ENCODE results near the gene FUT1. TPM values are rescaled to one million over a fixed set of nuclear protein-coding genes. Genes with fewer than 3 reads are reported as not detected.

Gene FUT1
- total RNA-seq, 1 experiment from 2014 or later, result 14.1 TPM

- Histone ChIP-seq H3K4me1 (ENCODE audit: control insufficient read depth in 1 of 2, insufficient read depth in 2 of 2, low read length in 2 of 2) (peaks cover 8 to 46% of the 10 kb centered on the region in 2 experiments), H3K4me3 (replicated peaks in 1 of 2; ENCODE audit: low read depth in 1 of 2, low read length in 2 of 2) (no peak overlapping the region), H3K4me2 (ENCODE audit: low read length) (no peak overlapping the region), H4K20me1 (ENCODE audit: insufficient read depth) (no peaks in the 10 kb centered on the region), H3K27ac (ENCODE audit: low read depth, low read length) (no peak overlapping the region), H3K9ac (ENCODE audit: low read length) (no peak overlapping the region), H3K79me2 (ENCODE audit: insufficient read depth, low read length) (no peaks in the 10 kb centered on the region), H3K9me3 (ENCODE audit: control insufficient read depth in 1 of 2, insufficient read depth in 1 of 2, low read depth in 1 of 2, low read length in 2 of 2) (no peaks in the 10 kb centered on the region), H2AFZ (ENCODE audit: low read depth, low read length, poor library complexity, severe bottlenecking) (no peak overlapping the region), H3K36me3 (ENCODE audit: control insufficient read depth in 1 of 2, insufficient read depth in 2 of 2, low read length in 2 of 2) (no peaks in the 10 kb centered on the region), H3K27me3 (ENCODE audit: insufficient read depth, low read length) (no peaks in the 10 kb centered on the region), H3K9me2 (ENCODE audit: insufficient read depth) (no peaks in the 10 kb centered on the region)
- ChIA-PET RAD21 (ENCODE audit: low non-redundant PET in 1 of 2, low total read pairs in 2 of 2, uncharacterized antibody in 2 of 2, unreplicated experiment in 2 of 2) (no interaction called here), CTCF (no interaction called here), POLR2A (no interaction called here)
- ATAC-seq (no peak), DNase-seq (ENCODE audit: low read depth, low spot score) (no peak)
- BruUV-seq (replicated peaks), result no TSS peak
- intact Hi-C loops (cut with micrococcal nuclease), result no loop called here
- TF ChIP-seq, protein P1, sequence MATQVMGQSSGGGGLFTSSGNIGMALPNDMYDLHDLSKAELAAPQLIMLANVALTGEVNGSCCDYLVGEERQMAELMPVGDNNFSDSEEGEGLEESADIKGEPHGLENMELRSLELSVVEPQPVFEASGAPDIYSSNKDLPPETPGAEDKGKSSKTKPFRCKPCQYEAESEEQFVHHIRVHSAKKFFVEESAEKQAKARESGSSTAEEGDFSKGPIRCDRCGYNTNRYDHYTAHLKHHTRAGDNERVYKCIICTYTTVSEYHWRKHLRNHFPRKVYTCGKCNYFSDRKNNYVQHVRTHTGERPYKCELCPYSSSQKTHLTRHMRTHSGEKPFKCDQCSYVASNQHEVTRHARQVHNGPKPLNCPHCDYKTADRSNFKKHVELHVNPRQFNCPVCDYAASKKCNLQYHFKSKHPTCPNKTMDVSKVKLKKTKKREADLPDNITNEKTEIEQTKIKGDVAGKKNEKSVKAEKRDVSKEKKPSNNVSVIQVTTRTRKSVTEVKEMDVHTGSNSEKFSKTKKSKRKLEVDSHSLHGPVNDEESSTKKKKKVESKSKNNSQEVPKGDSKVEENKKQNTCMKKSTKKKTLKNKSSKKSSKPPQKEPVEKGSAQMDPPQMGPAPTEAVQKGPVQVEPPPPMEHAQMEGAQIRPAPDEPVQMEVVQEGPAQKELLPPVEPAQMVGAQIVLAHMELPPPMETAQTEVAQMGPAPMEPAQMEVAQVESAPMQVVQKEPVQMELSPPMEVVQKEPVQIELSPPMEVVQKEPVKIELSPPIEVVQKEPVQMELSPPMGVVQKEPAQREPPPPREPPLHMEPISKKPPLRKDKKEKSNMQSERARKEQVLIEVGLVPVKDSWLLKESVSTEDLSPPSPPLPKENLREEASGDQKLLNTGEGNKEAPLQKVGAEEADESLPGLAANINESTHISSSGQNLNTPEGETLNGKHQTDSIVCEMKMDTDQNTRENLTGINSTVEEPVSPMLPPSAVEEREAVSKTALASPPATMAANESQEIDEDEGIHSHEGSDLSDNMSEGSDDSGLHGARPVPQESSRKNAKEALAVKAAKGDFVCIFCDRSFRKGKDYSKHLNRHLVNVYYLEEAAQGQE (IDR thresholded peaks at IDR 0.05; ENCODE audit: low read depth), result no peak
- TF ChIP-seq CBX3 (IDR thresholded peaks at IDR 0.05; ENCODE audit: low read depth), result no peak
- TF ChIP-seq, protein P2, sequence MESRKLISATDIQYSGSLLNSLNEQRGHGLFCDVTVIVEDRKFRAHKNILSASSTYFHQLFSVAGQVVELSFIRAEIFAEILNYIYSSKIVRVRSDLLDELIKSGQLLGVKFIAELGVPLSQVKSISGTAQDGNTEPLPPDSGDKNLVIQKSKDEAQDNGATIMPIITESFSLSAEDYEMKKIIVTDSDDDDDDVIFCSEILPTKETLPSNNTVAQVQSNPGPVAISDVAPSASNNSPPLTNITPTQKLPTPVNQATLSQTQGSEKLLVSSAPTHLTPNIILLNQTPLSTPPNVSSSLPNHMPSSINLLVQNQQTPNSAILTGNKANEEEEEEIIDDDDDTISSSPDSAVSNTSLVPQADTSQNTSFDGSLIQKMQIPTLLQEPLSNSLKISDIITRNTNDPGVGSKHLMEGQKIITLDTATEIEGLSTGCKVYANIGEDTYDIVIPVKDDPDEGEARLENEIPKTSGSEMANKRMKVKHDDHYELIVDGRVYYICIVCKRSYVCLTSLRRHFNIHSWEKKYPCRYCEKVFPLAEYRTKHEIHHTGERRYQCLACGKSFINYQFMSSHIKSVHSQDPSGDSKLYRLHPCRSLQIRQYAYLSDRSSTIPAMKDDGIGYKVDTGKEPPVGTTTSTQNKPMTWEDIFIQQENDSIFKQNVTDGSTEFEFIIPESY (IDR thresholded peaks at IDR 0.05; ENCODE audit: extremely low read depth, insufficient replicate concordance, low read length), result no peak
- TF ChIP-seq, protein P3, sequence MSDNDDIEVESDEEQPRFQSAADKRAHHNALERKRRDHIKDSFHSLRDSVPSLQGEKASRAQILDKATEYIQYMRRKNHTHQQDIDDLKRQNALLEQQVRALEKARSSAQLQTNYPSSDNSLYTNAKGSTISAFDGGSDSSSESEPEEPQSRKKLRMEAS (IDR thresholded peaks at IDR 0.05), result no peak
- TF ChIP-seq JUND (IDR thresholded peaks at IDR 0.05), result no peak
- no peak for TF ChIP-seq FOSL1 (IDR thresholded peaks at IDR 0.05; ENCODE audit: low read depth)
- no peak for TF ChIP-seq TCF7L2 (IDR thresholded peaks at IDR 0.05; ENCODE audit: borderline replicate concordance, extremely low read depth, insufficient read depth, insufficient read length)
- TF ChIP-seq POLR2A (IDR thresholded peaks at IDR 0.05; ENCODE audit: borderline replicate concordance, extremely low read depth, insufficient read depth, insufficient read length), result no peak
- no peak for TF ChIP-seq EZH2 (IDR thresholded peaks at IDR 0.05)
- no peak for TF ChIP-seq ZFX (IDR thresholded peaks at IDR 0.05)
- no peak for TF ChIP-seq CEBPB (IDR thresholded peaks at IDR 0.05; ENCODE audit: low read depth)
- TF ChIP-seq EGR1 (IDR thresholded peaks at IDR 0.05; ENCODE audit: low read depth), result no peak
- TF ChIP-seq SP1 (IDR thresholded peaks at IDR 0.05; ENCODE audit: low read depth), result no peak
Observed at GRCh38 chr19:48716562-48717291, 35.7 kb downstream of the FUT1 start.

Measured in HCT116 (cell line).